Osteocyte (in vitro differentiated cells): ENCODE measurements around the gene SPARCL1. TPM values are rescaled to one million over a fixed set of nuclear protein-coding genes. Genes with fewer than 3 reads are reported as not detected.

ENCODE experiments used
- DNase-seq: peaks from one replicate; pipeline ENCODE4 v3.0.0; 2021; ENCODE audit warnings: mixed read lengths; ENCODE audit not compliant: unreplicated experiment; ENCODE audit errors: extremely low spot score
- H3K27ac Mint-ChIP-seq: one replicate; pipeline ENCODE4 v1.8.0; 2021; ENCODE audit warnings: mild to moderate bottlenecking, mixed read lengths; ENCODE audit not compliant: unreplicated experiment
- H3K27me3 Mint-ChIP-seq: one replicate; pipeline ENCODE4 v1.8.0; 2021; ENCODE audit warnings: mixed read lengths; ENCODE audit not compliant: unreplicated experiment
- H3K36me3 Mint-ChIP-seq: one replicate; pipeline ENCODE4 v1.8.0; 2021; ENCODE audit warnings: mixed read lengths; ENCODE audit not compliant: unreplicated experiment
- H3K4me1 Mint-ChIP-seq: one replicate; pipeline ENCODE4 v1.8.0; 2021; ENCODE audit warnings: mixed read lengths; ENCODE audit not compliant: unreplicated experiment
- H3K4me3 Mint-ChIP-seq: one replicate; pipeline ENCODE4 v1.8.0; 2021; ENCODE audit warnings: mild to moderate bottlenecking, moderate library complexity, mixed read lengths; ENCODE audit not compliant: unreplicated experiment
- H3K9me3 Mint-ChIP-seq: one replicate; pipeline ENCODE4 v1.8.0; 2021; ENCODE audit warnings: mixed read lengths; ENCODE audit not compliant: unreplicated experiment
- CTCF ChIP-seq: fragments of 200-600 bp; sonication (generic); IDR thresholded peaks from 2 replicates; pipeline ENCODE4 v1.5.0; 2021; ENCODE audit warnings: antibody characterized with exemption, mild to moderate bottlenecking, moderate library complexity
- total RNA-seq: library from RNA; stranded (reverse); gene quantifications from 2 replicates; pipeline ENCODE4 v1.2.1, GENCODE V29; 2021

SPARCL1 gene
- total RNA-seq, 1 donor from 2014 or later: 4.0 TPM

GRCh38 chr4:87531621-87532020 lies 2.4 kb upstream of the SPARCL1 start:
- Mint-ChIP-seq H3K36me3 (no peaks in the 10 kb centered on the region), H3K4me3 (no peak overlapping the region), H3K27me3 (no peaks in the 10 kb centered on the region), H3K27ac (no peak overlapping the region), H3K9me3 (no peaks in the 10 kb centered on the region), H3K4me1 (peaks cover 31% of the 10 kb centered on the region)
- no peak for DNase-seq
- no peak for TF ChIP-seq CTCF

DNA sequence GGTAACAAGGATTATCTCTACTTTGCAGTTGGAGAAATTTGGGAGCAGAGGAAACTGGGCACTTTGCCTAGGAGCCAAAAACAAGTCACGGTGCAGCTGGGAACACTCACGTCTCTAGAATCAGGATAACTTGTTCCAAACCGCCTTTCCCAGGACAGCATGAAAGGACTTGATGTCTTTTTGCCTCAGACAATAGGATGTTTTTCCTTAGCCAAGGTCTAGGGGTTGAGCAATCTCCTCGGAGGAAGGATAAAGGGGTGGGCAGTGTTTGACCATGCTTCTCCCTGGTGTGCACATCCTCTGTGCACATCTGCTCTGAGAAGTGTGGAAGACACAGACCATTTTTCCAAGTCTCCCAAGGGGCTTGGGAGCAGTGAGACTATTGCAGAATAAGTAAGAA lies 1.7 kb upstream of the SPARCL1 start:
- Mint-ChIP-seq H3K27ac (no peak overlapping the region), H3K4me1 (peaks cover 31% of the 10 kb centered on the region), H3K9me3 (no peaks in the 10 kb centered on the region), H3K36me3 (no peaks in the 10 kb centered on the region), H3K27me3 (no peaks in the 10 kb centered on the region), H3K4me3 (no peak overlapping the region)
- TF ChIP-seq CTCF: no peak
- no peak for DNase-seq

DNA sequence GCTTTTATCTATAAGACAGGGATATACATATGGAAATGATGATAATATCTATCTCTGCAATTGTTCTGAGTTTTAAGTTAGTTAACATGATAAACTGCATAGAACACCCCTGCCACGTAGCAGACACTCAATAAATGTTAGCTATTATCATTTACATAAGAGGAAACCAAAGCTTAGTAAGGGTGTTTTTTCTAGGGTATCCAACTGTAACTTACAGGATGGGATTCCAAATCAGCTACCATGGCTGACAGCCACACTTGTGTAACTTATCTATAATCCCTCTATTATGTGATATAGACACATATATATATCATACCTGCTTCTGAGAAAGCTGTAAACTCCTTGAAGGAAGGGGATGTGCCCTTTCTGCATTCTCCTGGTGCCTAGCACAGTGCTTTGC lies 1.1 kb upstream of the SPARCL1 start:
- H3K27me3 Mint-ChIP-seq: no peaks in the 10 kb centered on the region
- H3K4me3 Mint-ChIP-seq: no peak overlapping the region
- TF ChIP-seq CTCF: no peak
- no peaks in the 10 kb centered on the region for H3K9me3 Mint-ChIP-seq
- H3K27ac Mint-ChIP-seq: no peak overlapping the region
- H3K4me1 Mint-ChIP-seq: peaks cover 36% of the 10 kb centered on the region
- no peak for DNase-seq
- no peaks in the 10 kb centered on the region for H3K36me3 Mint-ChIP-seq

GRCh38 chr4:87527431-87528220 lies 1.6 kb downstream of the SPARCL1 start:
- no peak overlapping the region for H3K4me3 Mint-ChIP-seq

More at GRCh38 chr4:87527431-87528220, 1.6 kb downstream of the SPARCL1 start:
- Mint-ChIP-seq H3K27me3 (no peaks in the 10 kb centered on the region), H3K9me3 (peaks cover 8% of the 10 kb centered on the region), H3K4me1 (peaks cover 36% of the 10 kb centered on the region), H3K27ac (peak overlapping the region; percentile 18), H3K36me3 (no peaks in the 10 kb centered on the region)
- no peak for TF ChIP-seq CTCF
- DNase-seq: no peak
